Heart right ventricle (tissue), 16 donors: Measurements from ENCODE around the gene RCAN1. TPM values are rescaled to one million over a fixed set of nuclear protein-coding genes. Genes with fewer than 3 reads are reported as not detected.

Experiments used
- ATAC-seq, 8 donors: fragments of 200-7000 bp; cut with Tn5 transposase; one replicate each; pipeline ENCODE4 v1.9.1; 2020; ENCODE audit warnings: mild to moderate bottlenecking in 8 of 8, moderate library complexity in 8 of 8, moderate number of reproducible peaks in 1 of 8
- DNase-seq, 2 donors: peaks; one replicate each; pipeline ENCODE4 v3.0.0-alpha.2; 2020
- H3K27ac ChIP-seq, 10 donors: fragments of 200-600 bp; sonication (generic) in 2 of 10; one replicate each; pipeline versions ENCODE4 v1.5.0 to v1.8.0; 2020 to 2022; ENCODE audit warnings: mild to moderate bottlenecking in 3 of 10
- H3K27me3 ChIP-seq, 7 donors: fragments of 200-600 bp; one replicate each; pipeline ENCODE4 v1.8.0; 2021 to 2022; ENCODE audit warnings: mild to moderate bottlenecking in 2 of 7
- H3K36me3 ChIP-seq, 9 donors: fragments of 200-600 bp; sonication (generic) in 1 of 9; one replicate each; pipeline versions ENCODE4 v1.5.0 to v1.8.0; 2020 to 2022; ENCODE audit warnings: mild to moderate bottlenecking in 2 of 9
- H3K4me1 ChIP-seq, 9 donors: fragments of 200-600 bp; sonication (generic) in 1 of 9; one replicate each; pipeline versions ENCODE4 v1.5.0 to v1.8.0; 2020 to 2022; ENCODE audit warnings: mild to moderate bottlenecking in 4 of 9
- H3K4me3 ChIP-seq, 10 donors: fragments of 200-600 bp; sonication (generic) in 2 of 10; one replicate each; pipeline versions ENCODE4 v1.5.0 to v1.8.0; 2020 to 2022; ENCODE audit warnings: mild to moderate bottlenecking in 7 of 10, moderate library complexity in 2 of 10
- H3K9me3 ChIP-seq, 11 donors: fragments of 200-600 bp in 10 of 11; sonication (generic) in 2 of 11; one replicate each; pipeline versions ENCODE4 v1.5.0 to v1.8.0; 2013 to 2022; ENCODE audit warnings: mild to moderate bottlenecking in 2 of 11, control low read depth in 1 of 11, moderate library complexity in 1 of 11
- WGBS, 2 donors: extraction: QIAGEN DNeasy Blood & Tissue Kit; methylation state at CpG; one replicate each; pipeline ENCODE4 v1.1.7; 2013; ENCODE audit warnings: inconsistent platforms in 1 of 2; 5-methylcytosine and 5-hydroxymethylcytosine counted together
- intact Hi-C, 10 donors: fragments of 100-400 bp; cut with DNase I; formaldehyde crosslinking; loops; one replicate each; pipeline versions ENCODE4 v1.11.1 to v1.14.2; 2022
- polyA plus RNA-seq, 2 donors: library from polyadenylated mRNA; stranded (reverse); fragments of 200-250 nt; gene quantifications; one replicate each; pipeline ENCODE4 v1.2.3, GENCODE V29; 2013
- total RNA-seq, 10 donors: library from RNA; stranded (reverse); fragmentation: NEBNext Ultra II Directional in 3 of 10; extraction: Animal tissue kit (Norgen Biotek cat#: 25700) in 3 of 10; gene quantifications; one replicate each; pipeline versions ENCODE4 v1.2.1 to v1.2.4, GENCODE V29; 2021 to 2023
- TF ChIP-seq, protein P1 (sequence below), 9 donors: fragments of 200-600 bp; sonication (generic) in 2 of 9; IDR thresholded peaks; one replicate each; pipeline versions ENCODE4 v1.5.0 to v1.8.0; 2021 to 2022; ENCODE audit warnings: antibody characterized with exemption in 9 of 9, mild to moderate bottlenecking in 5 of 9, moderate library complexity in 1 of 9
- donor health status: Arrhythmogenic right ventricular cardiomyopathy.
- donor health status: ischemic (EF 13 %, LVEDD 7.1; RV severe dilation, severe dysfunction).
- donor health status: healthy with polysubstance abuse.
- donor health status: DM: no; HTN: yes; CAD: no.
- donor health status: DM: no; HTN: no; CAD: no.
- donor health status: ischemic (EF 25% LVEDD 6.9; RV normal size, moderate dysfunction).
- donor health status: ischemic (EF 25% LVEDD 5.7; RV mildly dilated, moderate dysfunction).
- donor health status: healthy.
- donor health status: DM: yes; HTN: yes; CAD: no.
- donor health status: Ischemic cardiomyopathy.
- donor health status: ischemic (EF 35%, LVEDD 5.7; RV mildly dilated, moderate dysfunction).
- donor health status: nonischemic (EF 11% LVEDD 7.7; RV severe dilation, severe dysfunction).
- donor health status: DM: yes; HTN: yes; CAD: no.
- donor health status: PGD.
- donor health status: ischemic (EF 29% LVEDD 5.4; RV normal size, mild dysfunction).
- donor health status: nonischemic (EF 23%, LVEDD 6.1; RV moderate dilation, normal function).

The RCAN1 gene
- total and polyA plus RNA-seq, 12 donors = 24.1 to 389 (median 60.1) TPM

DNA sequence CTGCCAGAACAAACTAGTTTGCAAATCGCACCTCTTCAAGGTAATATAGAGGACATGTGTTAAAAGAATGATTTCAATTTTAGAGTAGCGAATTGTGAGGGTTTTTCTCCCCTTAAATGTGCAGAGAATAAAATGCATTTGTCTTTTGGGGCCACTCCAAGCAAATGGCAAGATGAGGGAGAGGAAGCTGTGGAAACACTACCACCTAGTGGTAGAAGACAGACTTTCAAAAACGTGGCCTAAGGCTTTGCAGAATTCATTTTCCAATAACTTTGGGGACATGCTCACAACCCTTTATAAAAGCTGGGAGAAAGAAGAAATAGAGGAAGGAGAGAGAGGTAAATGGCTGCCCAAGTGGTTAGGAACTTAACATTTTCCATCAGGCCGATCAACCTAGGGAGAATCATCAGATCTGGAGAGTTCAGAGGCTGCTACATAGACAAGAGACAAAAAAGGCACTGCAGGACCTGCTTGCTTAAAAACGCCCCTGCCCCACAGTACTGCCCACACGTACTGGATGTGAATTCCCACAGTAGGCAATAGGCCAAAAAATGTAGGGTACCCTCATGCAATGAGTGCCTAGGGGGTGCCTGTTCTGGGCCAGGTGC, 15.7 kb upstream of the RCAN1 start:
- Histone ChIP-seq H3K27ac (no peak overlapping the region), H3K4me3 (no peak overlapping the region), H3K4me1 (peaks cover 0 to under 1% (median 0%) of the 10 kb centered on the region in 9 donors), H3K36me3 (no peaks in the 10 kb centered on the region), H3K27me3 (peaks cover 0 to 22% (median 7%) of the 10 kb centered on the region in 7 donors), H3K9me3 (no peaks in the 10 kb centered on the region)
- DNase-seq (peak in 1 of 2 donors; percentile 38), ATAC-seq (peak in 7 of 8 donors; percentile 52 to 81 (median 72))
- intact Hi-C loops = loop anchor here in 1 of 10 donors (1.0 kb wide), 1 partner anchor 120 kb away; no protein-coding TSS in a partner anchor
- TF ChIP-seq, protein P1, sequence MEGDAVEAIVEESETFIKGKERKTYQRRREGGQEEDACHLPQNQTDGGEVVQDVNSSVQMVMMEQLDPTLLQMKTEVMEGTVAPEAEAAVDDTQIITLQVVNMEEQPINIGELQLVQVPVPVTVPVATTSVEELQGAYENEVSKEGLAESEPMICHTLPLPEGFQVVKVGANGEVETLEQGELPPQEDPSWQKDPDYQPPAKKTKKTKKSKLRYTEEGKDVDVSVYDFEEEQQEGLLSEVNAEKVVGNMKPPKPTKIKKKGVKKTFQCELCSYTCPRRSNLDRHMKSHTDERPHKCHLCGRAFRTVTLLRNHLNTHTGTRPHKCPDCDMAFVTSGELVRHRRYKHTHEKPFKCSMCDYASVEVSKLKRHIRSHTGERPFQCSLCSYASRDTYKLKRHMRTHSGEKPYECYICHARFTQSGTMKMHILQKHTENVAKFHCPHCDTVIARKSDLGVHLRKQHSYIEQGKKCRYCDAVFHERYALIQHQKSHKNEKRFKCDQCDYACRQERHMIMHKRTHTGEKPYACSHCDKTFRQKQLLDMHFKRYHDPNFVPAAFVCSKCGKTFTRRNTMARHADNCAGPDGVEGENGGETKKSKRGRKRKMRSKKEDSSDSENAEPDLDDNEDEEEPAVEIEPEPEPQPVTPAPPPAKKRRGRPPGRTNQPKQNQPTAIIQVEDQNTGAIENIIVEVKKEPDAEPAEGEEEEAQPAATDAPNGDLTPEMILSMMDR (IDR thresholded peaks at IDR 0.05) = peak; percentile 59 to 87 (median 83)
- 6 to 9% methylated on average over 6 of the region's 6 CpGs for WGBS, 2 donors

GRCh38 chr21:34626131-34626530, 11.2 kb upstream of the RCAN1 start:
- ATAC-seq (no peak), DNase-seq (no peak)
- Histone ChIP-seq H3K4me3 (no peak overlapping the region), H3K27ac (no peak overlapping the region), H3K4me1 (peaks cover 0 to 4% (median 0%) of the 10 kb centered on the region in 9 donors), H3K9me3 (no peaks in the 10 kb centered on the region), H3K36me3 (no peaks in the 10 kb centered on the region), H3K27me3 (no peaks in the 10 kb centered on the region)
- intact Hi-C loops = no loop called here
- TF ChIP-seq, protein P1 (IDR thresholded peaks at IDR 0.05) = no peak
- WGBS, 2 donors = 84 to 89% methylated on average over 8 of the region's 8 CpGs

GRCh38 chr21:34625030-34625593, 10.2 kb upstream of the RCAN1 start:
- Histone ChIP-seq H3K27me3 (no peaks in the 10 kb centered on the region), H3K9me3 (no peaks in the 10 kb centered on the region), H3K36me3 (no peaks in the 10 kb centered on the region), H3K27ac (peak overlapping the region in 2 of 10 donors; percentile 7 to 19), H3K4me3 (no peak overlapping the region), H3K4me1 (peaks cover 0 to 10% (median 0%) of the 10 kb centered on the region in 9 donors)
- DNase-seq (peak; percentile 17 to 37), ATAC-seq (peak in 4 of 8 donors; percentile 33 to 73 (median 42))
- WGBS, 2 donors = 52 to 64% methylated on average over 6 of the region's 6 CpGs
- intact Hi-C loops = no loop called here
- TF ChIP-seq, protein P1 (IDR thresholded peaks at IDR 0.05) = no peak

DNA sequence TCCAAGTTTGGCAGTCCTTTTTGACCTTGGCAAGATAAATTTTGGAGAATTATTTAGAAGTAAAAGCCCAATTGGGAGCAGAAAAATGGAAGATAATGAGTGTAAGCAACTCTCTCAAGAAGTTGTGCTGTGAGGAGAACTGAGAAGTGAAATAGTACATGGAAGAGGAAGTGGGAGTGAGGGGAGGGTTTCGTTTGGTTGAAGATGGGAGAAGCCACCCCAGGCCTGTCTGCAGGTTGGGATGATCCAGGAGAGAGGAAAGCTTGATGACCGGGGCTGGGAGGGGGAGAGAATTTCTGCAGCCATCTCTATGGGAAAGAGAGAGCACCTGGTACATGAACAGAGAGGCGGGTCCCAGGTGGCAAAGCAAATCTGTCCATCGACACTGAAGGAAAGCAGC, 8.6 kb upstream of the RCAN1 start:
- ATAC-seq = no peak
- TF ChIP-seq, protein P1 (IDR thresholded peaks at IDR 0.05) = no peak
- 74 to 85% methylated on average over 4 of the region's 4 CpGs for WGBS, 2 donors
- Histone ChIP-seq H3K4me1 (peaks cover 0 to 25% (median 0%) of the 10 kb centered on the region in 9 donors), H3K36me3 (no peaks in the 10 kb centered on the region), H3K27me3 (no peaks in the 10 kb centered on the region), H3K4me3 (no peak overlapping the region), H3K27ac (peak overlapping the region in 1 of 10 donors; percentile 45), H3K9me3 (no peaks in the 10 kb centered on the region)
- intact Hi-C loops = no loop called here
- no peak for DNase-seq
